OCI-LY7 (cell line): ENCODE results near the gene JMY. TPM values are rescaled to one million over a fixed set of nuclear protein-coding genes. Genes with fewer than 3 reads are reported as not detected.

ENCODE experiments used
- BruUV-seq: library from RNA; stranded (reverse); fragments of 400-500 nt; replicated peaks from 2 replicates; lab custom pipeline; 2021; lab: Mats Ljungman, UMichigan
- CTCF ChIA-PET: fragments of 300-600 bp; sonication (Branson Sonifier 250); formaldehyde crosslinking; loops from one replicate; lab custom pipeline; 2022; ENCODE audit warnings: antibody characterized with exemption; ENCODE audit not compliant: unreplicated experiment; lab: Charles Lee
- POLR2A ChIA-PET: fragments of 300-600 bp; sonication (Branson Sonifier 250); formaldehyde crosslinking; loops from one replicate; lab custom pipeline; 2022; ENCODE audit warnings: antibody characterized with exemption; lab: Charles Lee
- DNase-seq: peaks from one replicate; pipeline ENCODE4 v3.0.0-alpha.2; 2015; ENCODE audit warnings: low spot score
- H2AFZ ChIP-seq: fragments of 200-600 bp; sonication (generic), shearing (Covaris generic); 2 replicates; pipeline ENCODE4 v1.6.1; 2014; ENCODE audit warnings: mild to moderate bottlenecking, antibody characterized with exemption, low read length, moderate library complexity
- H3K27ac ChIP-seq: fragments of 200-600 bp; sonication (generic); 2 replicates; pipeline ENCODE4 v1.5.1; 2014; ENCODE audit warnings: mixed run types, low read depth, mild to moderate bottlenecking, moderate library complexity, low read length, inconsistent platforms; ENCODE audit not compliant: poor library complexity, severe bottlenecking
- H3K36me3 ChIP-seq: fragments of 200-600 bp; sonication (generic); 2 replicates; pipeline ENCODE4 v1.6.1; 2014; ENCODE audit warnings: mild to moderate bottlenecking, antibody characterized with exemption, low read length, moderate library complexity, mixed read lengths; ENCODE audit not compliant: insufficient read depth
- H3K4me1 ChIP-seq: fragments of 200-600 bp; sonication (generic); 2 replicates; pipeline ENCODE4 v1.5.1; 2014; ENCODE audit warnings: mild to moderate bottlenecking, low read length; ENCODE audit not compliant: insufficient read depth, poor library complexity, severe bottlenecking
- H3K4me2 ChIP-seq: fragments of 200-600 bp; sonication (generic); 2 replicates; pipeline ENCODE4 v1.6.1; 2014; ENCODE audit warnings: mild to moderate bottlenecking, low read length
- H3K4me3 ChIP-seq: fragments of 200-600 bp; sonication (generic); 2 replicates; pipeline ENCODE4 v1.5.1; 2014; ENCODE audit warnings: mild to moderate bottlenecking, low read depth, low read length; ENCODE audit not compliant: poor library complexity, severe bottlenecking
- H3K79me2 ChIP-seq: fragments of 200-600 bp; sonication (generic); 2 replicates; pipeline ENCODE4 v1.6.1; 2016; ENCODE audit warnings: low read depth, mild to moderate bottlenecking, low read length, moderate library complexity, mixed read lengths; ENCODE audit not compliant: insufficient read depth
- H3K9me2 ChIP-seq: fragments of 200-600 bp; sonication (generic); 2 replicates; pipeline ENCODE4 v1.6.1; 2016; ENCODE audit warnings: mild to moderate bottlenecking, low read length, mixed read lengths; ENCODE audit not compliant: insufficient read depth
- H3K9me3 ChIP-seq: fragments of 200-600 bp; sonication (generic); 2 replicates; pipeline ENCODE4 v1.6.1; 2014; ENCODE audit warnings: mild to moderate bottlenecking, mixed run types, low read length, mixed read lengths
- H4K20me1 ChIP-seq: fragments of 200-600 bp; sonication (generic); 2 replicates; pipeline ENCODE4 v1.6.1; 2014; ENCODE audit warnings: mild to moderate bottlenecking, antibody characterized with exemption, low read length, moderate library complexity, mixed read lengths; ENCODE audit not compliant: insufficient read depth
- CTCF ChIP-seq: fragments of 200-600 bp; sonication (generic); conservative IDR thresholded peaks from 2 replicates; pipeline ENCODE4 v1.5.1; 2014; ENCODE audit warnings: mild to moderate bottlenecking, antibody characterized with exemption, low read length, moderate library complexity, mixed read lengths
- EZH2phosphoT487 ChIP-seq: fragments of 200-600 bp; sonication (generic); IDR thresholded peaks from 2 replicates; pipeline ENCODE4 v1.6.1; 2018; ENCODE audit warnings: low read depth, borderline replicate concordance, mild to moderate bottlenecking, mixed run types, antibody characterized with exemption, low read length, moderate library complexity, mixed read lengths
- intact Hi-C: fragments of 100-400 bp; cut with micrococcal nuclease; formaldehyde crosslinking; loops from one replicate; pipeline ENCODE4 v1.10.0; 2022; ENCODE audit not compliant: unreplicated experiment
- total RNA-seq, 2 experiments: library from RNA; depleted of rRNA in 1 of 2; stranded (reverse); fragments of >200 nt in 1 of 2; shearing (Covaris generic) in 1 of 2; gene quantifications; 2 replicates each; pipeline ENCODE4 v1.2.3, GENCODE V29; 2014 to 2022

JMY gene
- total RNA-seq, 2 experiments from 2014 or later = 4.5 to 6.3 TPM

- BruUV-seq = no TSS peak
- no peak overlapping the region for H3K4me3 ChIP-seq
- H3K27ac ChIP-seq = peak overlapping the region; percentile 3
- peaks cover 9% of the 10 kb centered on the region; the same call in 1 of the 2 replicates for H3K9me3 ChIP-seq
- DNase-seq = no peak
- ChIA-PET POLR2A (interaction anchor here (0.6 to 1.1 kb wide), 4 partner anchors 23 to 125 kb away, joined by 3 to 5 read pairs (median 3); no protein-coding TSS in a partner anchor), CTCF (interaction anchor here (0.6 to 0.7 kb wide), 2 partner anchors 216 to 298 kb away, joined by 7 to 11 read pairs; no protein-coding TSS in a partner anchor)
- TF ChIP-seq EZH2phosphoT487 (no peak), CTCF (no peak)
- no peak overlapping the region for H2AFZ ChIP-seq
- H3K4me1 ChIP-seq = peaks cover 49% of the 10 kb centered on the region
- no peaks in the 10 kb centered on the region for H3K9me2 ChIP-seq
- peaks cover 19% of the 10 kb centered on the region; the same call in 1 of the 2 replicates for H3K79me2 ChIP-seq
- no peak overlapping the region for H3K4me2 ChIP-seq
- intact Hi-C loops = no loop called here
- no peaks in the 10 kb centered on the region; the same call in 1 of the 2 replicates for H3K36me3 ChIP-seq
- H4K20me1 ChIP-seq = no peaks in the 10 kb centered on the region
Observed at GRCh38 chr5:79257314-79257713, 21.4 kb downstream of the JMY start.

DNA sequence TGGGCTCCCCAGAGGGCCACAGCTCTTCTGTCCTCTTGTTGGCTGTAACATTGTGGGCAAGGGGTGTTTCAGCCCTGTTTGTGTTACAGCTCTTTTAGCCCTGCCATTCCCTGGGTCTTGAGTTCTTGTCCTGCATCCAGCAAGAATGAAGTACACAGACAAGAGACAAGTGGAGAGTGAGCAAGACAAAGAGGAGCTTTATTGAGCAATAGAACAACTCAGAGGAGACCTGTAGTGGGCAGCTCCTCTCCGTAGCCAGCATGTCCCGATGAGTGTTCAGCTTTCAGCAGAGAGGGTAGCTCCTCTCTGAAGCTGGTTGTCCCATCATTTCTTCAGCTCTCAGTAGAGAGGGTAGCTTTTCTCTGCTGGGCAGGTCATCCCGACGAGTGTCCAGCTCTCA lies 22.9 kb downstream of the JMY start:
- H3K9me3 ChIP-seq = peaks cover 9% of the 10 kb centered on the region; the same call in 1 of the 2 replicates
- no peak overlapping the region for H3K4me3 ChIP-seq
- ChIA-PET CTCF (no interaction called here), POLR2A (interaction anchor here (1.0 to 1.3 kb wide), 2 partner anchors 10 to 14 kb away, joined by 3 read pairs; no protein-coding TSS in a partner anchor)
- no peaks in the 10 kb centered on the region for H3K9me2 ChIP-seq
- H4K20me1 ChIP-seq = no peaks in the 10 kb centered on the region
- peaks cover 25% of the 10 kb centered on the region; the same call in 1 of the 2 replicates for H3K79me2 ChIP-seq
- H3K36me3 ChIP-seq = no peaks in the 10 kb centered on the region; the same call in 1 of the 2 replicates
- H3K27ac ChIP-seq = no peak overlapping the region
- intact Hi-C loops = no loop called here
- no peak overlapping the region for H2AFZ ChIP-seq
- no peak overlapping the region for H3K4me2 ChIP-seq
- no peak for TF ChIP-seq CTCF
- TF ChIP-seq EZH2phosphoT487 = no peak
- BruUV-seq = no TSS peak
- H3K4me1 ChIP-seq = peaks cover 64% of the 10 kb centered on the region
- no peak for DNase-seq

DNA sequence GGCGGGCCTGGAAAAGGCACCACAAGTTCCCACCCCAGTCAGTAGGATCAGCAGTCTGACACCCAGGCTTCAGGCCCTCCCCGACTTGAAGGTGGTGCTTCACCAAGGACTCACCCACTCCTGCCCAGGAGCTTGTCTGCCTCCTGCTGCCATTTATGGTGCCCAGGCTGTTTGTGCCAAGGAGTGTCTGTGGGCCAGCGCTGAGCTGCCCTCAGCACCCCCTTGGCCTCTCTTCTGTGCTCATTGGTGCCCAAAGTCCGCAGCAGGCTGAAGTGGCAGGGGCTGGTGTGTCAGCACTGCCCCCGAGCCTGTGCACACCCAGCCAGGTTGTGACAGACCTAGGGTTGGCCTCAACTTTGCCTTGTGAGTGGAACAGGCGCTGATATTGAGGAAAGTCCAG lies 23.5 kb downstream of the JMY start:
- intact Hi-C loops = no loop called here
- H3K36me3 ChIP-seq = no peaks in the 10 kb centered on the region; the same call in 1 of the 2 replicates
- H3K79me2 ChIP-seq = peaks cover 25% of the 10 kb centered on the region; the same call in 1 of the 2 replicates
- H3K9me2 ChIP-seq = no peaks in the 10 kb centered on the region
- BruUV-seq = no TSS peak
- H3K9me3 ChIP-seq = peaks cover 9% of the 10 kb centered on the region; the same call in 1 of the 2 replicates
- no peak for DNase-seq
- H2AFZ ChIP-seq = no peak overlapping the region
- no peak overlapping the region for H3K4me2 ChIP-seq
- CTCF ChIA-PET = no interaction called here
- H4K20me1 ChIP-seq = no peaks in the 10 kb centered on the region
- no peak overlapping the region for H3K27ac ChIP-seq
- peaks cover 70% of the 10 kb centered on the region for H3K4me1 ChIP-seq
- H3K4me3 ChIP-seq = no peak overlapping the region
- no peak for TF ChIP-seq EZH2phosphoT487
- TF ChIP-seq CTCF = no peak
- POLR2A ChIA-PET = no interaction called here
